ENCODE results near the gene PC.
"Not testable (repeated sequence)": the region's sequence is repeated elsewhere in the genome, so short reads cannot be mapped to it uniquely, and the experiment has no call there.

The PC gene

DNA sequence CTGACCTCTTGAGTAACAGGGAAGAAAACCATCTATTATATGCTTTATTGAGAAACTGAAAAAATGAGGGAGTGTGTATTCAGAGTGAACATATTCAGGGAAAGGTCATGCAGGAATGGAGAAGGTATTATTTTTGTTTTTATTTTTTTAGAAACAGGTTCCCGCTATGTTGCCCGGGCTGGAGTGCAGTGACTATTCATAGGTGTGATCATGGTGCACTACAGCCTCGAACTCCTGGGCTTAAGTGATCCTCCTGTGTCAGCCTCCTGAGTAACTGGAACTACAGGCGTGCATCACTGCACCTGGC lies 123.7 kb downstream of the PC start:
- no peak for DNase-seq

GRCh38 chr11:66824573-66824972 lies 133.6 kb downstream of the PC start:
- DNase-seq, result not testable (repeated sequence)

GRCh38 chr11:66823700-66824099 lies 134.5 kb downstream of the PC start:
- DNase-seq, result no peak

GRCh38 chr11:66820901-66821300 lies 137.3 kb downstream of the PC start:
- DNase-seq, result no peak

- DNase-seq, result no peak
These were observed 137.8 kb downstream of the PC start for GRCh38 chr11:66820381-66820780.

DNA sequence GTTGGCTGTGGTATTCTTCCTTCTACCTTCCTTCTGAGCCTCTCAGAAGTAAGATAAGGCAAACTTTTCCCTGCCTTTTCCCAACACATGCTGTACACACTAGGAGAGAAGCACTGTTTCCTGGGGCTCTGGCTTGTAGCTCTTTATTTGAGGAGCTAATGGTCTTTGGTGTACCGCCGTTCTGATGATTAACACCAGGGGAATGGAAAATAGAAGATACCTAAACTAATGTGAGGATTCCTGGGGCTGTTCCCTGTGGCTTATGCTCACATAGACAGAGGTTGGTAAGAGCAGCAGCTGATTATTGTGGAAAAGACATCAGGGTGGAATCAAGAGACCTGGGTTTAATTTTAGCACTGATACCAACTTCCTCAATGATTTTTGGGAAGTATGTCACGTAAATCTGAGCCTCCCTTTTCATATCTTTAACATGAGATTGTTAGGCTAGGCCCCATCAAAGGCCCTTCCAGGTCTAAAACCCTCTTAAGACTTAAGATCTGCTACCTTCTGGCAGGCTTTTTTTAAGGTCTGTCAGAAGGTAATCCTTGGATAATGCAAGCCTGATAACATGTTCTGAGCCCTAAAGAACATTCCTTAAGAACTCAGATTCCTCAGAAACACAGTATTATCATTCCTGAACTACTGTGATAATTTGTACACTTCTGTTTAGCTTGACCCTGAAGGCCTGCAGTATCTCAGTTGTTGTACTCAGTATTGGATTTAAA lies 139.8 kb downstream of the PC start:
- DNase-seq, result no peak

DNA sequence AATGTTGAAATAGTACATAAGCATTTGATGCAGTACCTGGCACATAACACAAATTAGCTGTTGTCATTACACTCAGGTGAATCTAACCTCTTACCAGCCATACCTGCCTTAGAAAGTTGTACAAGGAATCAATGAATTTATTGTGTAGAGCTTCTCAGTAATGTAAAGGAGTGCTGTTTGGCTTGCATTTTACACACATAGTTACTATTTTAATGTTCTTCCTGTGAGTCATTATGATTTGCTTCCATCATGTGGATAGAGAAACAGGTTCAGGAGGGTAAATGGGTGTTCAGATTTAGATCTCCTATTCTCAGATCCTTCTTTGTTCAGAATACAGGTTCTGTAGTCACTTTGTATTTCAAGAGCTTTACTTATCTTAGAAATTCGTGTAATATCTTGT lies 142.5 kb downstream of the PC start:
- no peak for DNase-seq

- no peak for DNase-seq
These were observed 143.5 kb downstream of the PC start for GRCh38 chr11:66814678-66815077.

DNA sequence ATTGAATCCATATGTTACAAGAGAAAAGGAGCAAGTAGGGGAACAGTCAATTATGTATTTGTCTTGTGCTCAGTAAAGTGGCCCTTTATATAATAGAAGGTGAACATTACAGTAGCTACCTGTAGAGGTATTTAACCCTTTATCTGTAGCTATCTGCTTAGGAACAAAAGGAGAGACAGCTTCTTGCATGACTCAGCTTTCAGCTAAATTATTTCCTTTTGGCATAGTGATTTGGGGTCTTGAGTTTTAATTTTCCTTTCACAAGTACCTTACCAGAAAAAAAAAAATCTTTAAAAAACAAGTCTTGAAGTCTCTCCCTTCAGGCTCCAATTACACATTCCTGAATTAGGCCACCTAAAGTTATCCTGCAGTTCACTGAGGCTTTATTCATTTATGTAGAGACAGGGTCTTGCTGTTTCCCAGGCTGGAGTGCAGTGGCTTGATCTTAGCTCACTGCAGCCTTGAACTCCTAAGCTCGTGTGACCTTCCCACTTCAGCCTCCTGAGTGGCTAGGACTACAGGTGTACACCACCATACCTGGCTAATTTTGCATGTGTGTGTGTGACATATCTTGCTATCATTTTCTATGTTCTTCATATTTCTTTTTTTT lies 147.5 kb downstream of the PC start:
- no peak for DNase-seq

DNA sequence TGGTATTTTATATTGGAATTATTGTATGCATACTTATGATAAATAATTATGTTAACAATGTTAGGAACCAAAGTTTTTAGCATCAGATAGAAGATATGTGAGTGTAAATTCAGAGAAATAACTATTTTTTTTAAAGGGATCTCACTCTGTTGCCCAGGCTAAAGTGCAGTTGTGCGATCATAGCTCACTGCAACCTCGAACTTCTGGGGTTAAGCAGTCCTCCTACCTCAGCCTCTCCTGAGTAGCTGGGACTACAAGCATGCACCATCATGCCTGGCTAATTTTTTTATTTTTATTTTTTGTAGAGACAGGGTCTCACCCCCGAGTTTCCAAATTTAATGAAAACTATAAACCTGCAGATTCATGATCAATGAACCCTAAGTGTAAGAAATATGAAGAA lies 148.6 kb downstream of the PC start:
- no peak for DNase-seq

DNA sequence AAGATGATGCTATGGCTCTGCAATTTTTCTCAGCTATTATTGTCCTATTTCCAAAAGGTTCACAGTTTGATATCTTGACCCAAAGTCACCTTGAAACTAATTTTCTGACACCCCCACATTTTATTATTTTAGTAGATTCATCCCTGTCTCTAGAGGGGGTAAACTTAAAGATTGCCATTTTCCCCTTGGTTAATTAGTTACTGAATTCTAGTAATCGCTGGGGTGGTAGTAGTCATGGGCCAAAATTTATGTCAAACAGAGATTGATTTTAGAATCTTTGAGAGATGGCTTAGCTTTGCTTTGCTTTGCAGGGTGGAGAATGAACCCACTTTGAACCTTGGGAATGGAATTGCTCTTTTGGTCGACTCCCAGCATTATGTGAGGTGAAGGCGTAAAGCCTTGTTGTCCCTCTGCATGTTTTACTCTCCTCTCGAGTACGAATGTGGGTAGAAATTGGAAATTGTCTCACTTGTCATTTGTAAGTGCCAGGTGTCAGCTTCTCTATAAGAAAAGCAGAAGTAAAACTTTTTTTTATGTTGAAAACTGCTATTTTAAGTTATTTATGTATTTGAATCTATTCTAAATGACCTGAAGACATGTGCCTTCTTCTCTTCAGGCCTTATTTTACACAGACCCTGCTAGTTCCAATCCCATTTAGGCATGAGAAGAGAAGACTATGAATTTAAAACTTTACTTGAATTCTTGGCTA lies 157.3 kb downstream of the PC start:
- no peak for DNase-seq

GRCh38 chr11:66799815-66800214 lies 158.4 kb downstream of the PC start:
- not testable (repeated sequence) for DNase-seq

Measured in activated CD4-positive, alpha-beta T cell treated with anti-CD3 and anti-CD28 coated beads, Interleukin-2, amount 50 U/mL, for 16 hours (primary cell).